SK-N-DZ (cell line): Measurements from ENCODE around the gene STK26.
"Not testable (repeated sequence)": the region's sequence is repeated elsewhere in the genome, so short reads cannot be mapped to it uniquely, and the experiment has no call there.

ENCODE experiments used
- DNase-seq: peaks from one replicate; pipeline ENCODE4 v3.0.0-alpha.2; 2015; ENCODE audit warnings: low spot score

Gene STK26

DNA sequence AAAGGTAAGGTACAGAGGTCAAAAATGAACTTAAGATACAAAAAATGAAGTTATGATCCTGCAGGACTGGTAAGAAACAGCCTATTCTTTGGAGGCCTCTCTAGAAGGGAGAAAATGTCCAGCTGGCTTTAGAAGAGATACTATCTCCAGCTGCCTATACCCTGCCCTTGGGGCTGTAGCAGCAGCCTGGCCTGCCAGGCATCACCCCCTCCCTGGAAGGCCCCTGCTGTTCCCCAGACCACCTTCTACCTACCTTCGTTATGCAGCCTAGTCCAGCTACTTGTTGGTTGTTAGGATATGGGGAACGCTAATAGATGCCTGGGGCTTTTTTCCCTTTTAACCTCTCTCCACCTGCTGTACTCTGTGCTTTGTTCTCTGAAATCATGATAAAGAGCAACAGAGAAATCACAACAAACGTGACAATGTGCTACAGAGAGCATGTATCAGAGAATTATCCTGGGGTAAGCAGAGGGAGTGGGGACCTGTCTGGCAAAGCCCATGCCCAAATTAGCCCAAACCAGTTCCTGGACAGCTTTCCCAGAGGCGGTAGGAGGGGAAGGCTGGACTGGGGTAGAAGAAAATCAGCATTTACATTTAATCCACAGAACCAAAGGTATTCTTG is 70.2 kb downstream of the STK26 start:
- peak; percentile 28 for DNase-seq

DNA sequence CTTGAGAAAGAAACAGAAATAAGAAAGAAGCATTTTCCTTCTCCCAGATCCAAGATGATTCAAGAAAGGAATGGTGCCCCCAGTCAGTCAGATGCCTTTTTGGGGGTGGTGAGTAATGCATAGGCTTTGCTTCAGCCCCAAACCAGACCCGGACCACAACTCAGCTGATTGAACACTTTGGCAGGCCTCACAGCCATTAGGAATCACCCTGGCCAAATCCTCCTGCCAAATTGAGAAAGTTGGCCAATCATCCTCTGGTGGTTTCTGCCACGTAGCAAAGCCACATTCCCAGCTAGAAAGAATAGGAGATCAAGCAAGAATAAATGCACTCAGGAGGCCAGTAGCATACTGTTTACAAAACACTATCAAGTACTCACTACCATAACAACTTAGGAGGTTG is 71.1 kb downstream of the STK26 start:
- no peak for DNase-seq

DNA sequence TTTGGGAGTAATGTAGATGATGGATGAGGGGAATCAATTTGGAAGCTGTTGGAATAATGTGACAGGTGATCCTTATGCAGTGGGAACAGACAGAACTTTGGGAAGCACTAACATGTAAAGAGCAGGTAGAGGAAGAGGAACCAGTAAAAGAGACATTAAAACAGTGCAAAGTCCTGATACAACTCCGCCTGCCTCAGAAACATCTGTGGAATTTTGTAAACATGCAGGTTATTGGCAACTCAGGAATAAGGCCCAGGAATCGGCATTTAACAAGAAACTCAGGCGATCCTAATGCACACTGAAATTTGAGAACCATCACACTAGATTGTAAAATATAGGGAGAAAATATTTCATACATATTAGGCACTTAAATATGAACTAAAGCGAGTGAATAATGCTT is 75.6 kb downstream of the STK26 start:
- DNase-seq = not testable (repeated sequence)

DNA sequence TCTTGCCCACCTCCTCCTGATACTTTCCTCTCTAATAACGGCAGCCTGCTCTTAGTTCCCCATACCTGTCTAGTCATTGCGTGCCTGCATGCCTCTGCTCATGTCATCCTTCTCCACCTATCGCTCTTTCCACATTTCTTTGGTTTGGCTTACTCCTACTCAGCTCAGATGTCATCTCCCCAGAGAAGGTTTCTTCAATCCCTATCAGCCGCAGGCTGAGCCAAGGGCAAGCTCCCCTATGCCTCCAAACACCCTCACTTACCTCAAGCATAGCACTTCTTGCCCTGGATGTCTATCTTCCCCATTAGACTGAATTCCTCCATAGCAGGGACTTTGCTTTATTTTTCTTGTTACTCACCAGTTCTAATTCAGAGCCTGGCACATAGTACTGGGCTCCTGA is 78.1 kb downstream of the STK26 start:
- no peak for DNase-seq

DNA sequence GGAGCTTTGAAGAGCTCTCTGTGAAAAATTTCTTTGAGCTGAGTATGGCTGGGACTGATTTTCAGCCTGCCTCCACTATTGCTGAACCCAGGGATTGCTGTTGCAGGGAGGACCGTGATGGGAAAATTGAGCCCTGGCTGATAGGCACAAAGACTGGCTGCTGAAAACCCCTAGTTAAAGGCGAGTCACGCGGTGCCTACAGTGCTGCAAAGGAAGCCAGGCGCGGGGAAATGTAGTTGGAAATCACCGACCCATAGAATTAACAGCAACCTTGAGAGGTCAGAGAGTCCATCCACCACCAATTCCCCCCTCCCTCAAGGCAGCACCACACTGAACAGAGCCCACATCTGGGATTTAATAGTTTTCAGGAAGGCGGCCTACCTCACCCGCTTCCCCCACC is 78.7 kb downstream of the STK26 start:
- DNase-seq = no peak

DNA sequence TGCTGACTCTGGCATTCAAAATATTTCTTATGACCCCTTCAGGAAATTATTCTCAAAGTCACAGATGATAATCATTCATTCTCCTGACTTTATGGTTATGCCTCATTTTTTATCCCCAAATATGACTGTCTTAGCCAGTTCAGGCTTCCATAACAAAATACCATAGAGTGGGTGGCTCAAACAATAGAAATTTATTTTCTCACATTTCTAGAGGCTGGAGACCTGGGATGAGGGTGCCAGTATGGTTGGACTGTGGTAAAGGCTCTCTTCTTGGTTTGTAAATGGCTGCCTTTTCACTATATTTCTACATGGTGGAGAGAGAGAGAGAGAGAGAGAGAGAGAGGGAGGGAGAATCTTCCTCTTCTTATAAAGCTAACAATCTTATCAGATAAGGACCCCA is 84.2 kb downstream of the STK26 start:
- DNase-seq = no peak

DNA sequence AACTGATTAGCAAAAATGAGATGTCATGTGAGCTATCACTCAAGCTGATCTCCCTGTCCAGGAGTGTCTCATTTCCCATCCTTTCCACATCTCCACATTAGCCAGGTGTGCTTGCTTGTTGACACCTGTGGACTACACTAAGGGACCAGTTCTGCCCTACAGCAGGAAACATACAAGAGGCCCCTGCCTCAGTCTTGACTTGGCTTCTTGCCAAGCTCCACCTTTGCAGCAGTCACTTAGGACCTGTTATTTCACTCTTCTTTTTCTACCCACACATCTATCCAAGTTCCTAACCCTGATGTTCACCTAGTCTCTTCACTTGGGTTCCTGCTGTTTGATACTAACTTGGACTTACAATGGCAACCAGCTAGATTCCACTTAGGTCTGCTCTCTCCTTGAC is 91.5 kb downstream of the STK26 start:
- DNase-seq = no peak

DNA sequence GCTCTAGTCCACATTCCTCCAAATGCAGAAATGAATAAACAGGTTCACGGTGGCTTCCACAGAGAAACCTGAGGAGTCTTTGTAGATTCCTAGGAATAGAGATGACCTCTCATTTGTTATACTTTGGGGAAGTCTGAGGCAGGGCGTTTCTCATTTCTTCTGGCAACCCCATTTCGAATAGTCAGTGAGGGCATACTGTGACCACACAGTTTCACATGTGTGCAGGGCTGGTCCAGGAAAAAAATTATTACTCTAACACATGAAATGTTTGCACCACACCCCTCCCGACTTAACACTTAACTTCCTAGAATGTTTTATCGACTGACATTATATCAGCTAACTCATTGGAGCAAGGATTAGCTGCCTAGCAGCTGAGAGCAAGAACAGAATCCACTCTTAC is 92.7 kb downstream of the STK26 start:
- no peak for DNase-seq

DNA sequence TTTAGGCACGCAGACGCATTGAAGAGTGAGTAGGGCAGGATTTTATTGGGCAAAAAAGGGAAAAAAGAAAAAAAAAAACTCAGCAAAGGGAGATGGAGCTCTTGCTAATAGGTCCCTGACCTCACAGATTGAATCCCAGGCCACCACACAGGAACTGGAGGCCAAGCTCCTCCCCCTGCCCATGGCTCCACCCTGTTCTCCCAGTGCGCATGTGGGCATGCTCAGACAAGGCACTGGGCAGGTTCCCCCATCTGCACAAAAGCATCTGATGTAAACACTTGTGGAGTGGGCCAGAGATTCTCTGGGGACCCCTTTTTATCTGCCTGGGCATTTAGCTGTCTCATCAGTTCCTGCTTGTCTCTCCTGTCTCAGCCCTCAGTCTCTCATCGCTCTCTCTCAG is 95.3 kb downstream of the STK26 start:
- no peak for DNase-seq

DNA sequence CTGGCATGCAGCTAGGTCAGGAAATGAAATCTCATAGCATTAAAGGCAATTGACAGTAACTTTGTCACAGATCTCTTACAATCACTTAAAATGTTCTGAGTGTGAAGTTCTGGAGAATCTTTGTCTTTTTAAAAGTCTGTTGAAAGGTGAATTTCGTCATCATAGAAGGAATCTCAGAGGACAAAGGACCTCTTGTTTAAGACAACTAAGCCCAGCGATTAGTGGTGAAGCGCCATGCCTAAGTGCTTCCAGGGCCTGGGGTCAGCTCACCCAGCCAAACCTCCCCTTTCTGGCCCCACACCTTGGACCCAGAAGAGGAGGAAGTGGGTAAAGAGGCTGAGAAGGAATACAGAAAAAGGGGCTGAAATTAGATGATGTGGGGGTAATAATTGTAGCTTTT is 96.2 kb downstream of the STK26 start:
- no peak for DNase-seq

DNA sequence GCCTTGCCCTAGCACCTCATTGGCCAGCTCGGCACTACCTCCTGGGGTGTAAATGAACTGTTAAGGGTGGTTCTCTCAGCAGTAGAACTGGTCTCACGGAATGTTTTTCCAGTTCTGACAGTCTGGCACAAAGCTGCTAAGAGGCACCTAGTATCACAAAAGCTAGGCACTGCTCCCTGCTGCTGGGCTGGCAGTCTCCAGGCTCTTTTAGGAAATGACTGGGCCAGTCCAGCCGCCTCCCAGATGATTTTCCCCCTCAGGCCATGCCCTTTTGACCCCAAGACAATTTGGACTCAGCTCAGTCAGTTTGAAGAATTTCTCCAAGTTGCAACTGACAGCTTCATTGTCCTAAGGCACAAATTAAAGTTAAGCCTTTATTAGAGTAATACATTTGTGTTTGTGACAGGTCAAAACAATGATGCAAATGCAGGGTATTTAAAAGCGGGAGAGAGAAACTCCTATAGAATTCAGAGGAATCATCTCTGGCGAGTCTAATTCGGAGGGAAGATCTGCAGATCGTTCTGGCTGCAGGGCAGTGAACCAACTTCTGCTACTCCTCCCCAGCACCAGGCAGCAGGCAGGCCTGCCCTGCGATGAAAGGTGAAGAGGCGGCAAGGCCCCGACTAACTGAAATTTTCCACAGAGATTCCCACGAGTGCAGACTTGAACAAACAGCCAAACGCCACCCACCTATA is 96.9 kb downstream of the STK26 start:
- no peak for DNase-seq

DNA sequence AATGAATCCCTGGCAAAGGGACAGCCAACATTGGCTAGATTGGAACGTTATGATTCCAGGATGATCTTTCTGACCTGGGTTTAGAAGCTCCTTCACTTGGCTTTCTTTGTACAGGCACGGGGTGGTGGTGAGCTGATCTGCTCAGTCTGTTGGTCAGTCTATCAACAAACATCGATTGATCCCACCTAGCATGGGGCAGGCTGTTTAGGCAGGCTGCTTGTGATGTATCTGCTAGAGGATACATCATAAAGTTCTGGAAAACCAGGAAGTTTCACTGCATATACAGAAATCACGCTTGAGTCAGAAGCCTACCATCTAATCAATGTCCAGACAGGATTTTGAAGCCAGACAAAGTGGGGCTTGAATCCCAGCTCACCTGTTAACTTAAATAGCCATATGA is 97.8 kb downstream of the STK26 start:
- no peak for DNase-seq
